GM19099 (cell line): ENCODE results near the gene ITPK1.

Experiments
- POLR2A ChIP-seq: IDR thresholded peaks from 3 replicates; pipeline ENCODE4 v1.6.1; 2011; ENCODE audit warnings: low read depth; ENCODE audit not compliant: insufficient read length; ENCODE audit errors: extremely low read depth

ITPK1 gene

GRCh38 chr14:92968291-92969020 lies 147.3 kb downstream of the ITPK1 start:
- TF ChIP-seq POLR2A: no peak

GRCh38 chr14:92967346-92967926 lies 148.3 kb downstream of the ITPK1 start:
- no peak for TF ChIP-seq POLR2A

- no peak for TF ChIP-seq POLR2A
These were observed 150.4 kb downstream of the ITPK1 start for GRCh38 chr14:92965281-92965680.

- TF ChIP-seq POLR2A: no peak
These were observed 151.3 kb downstream of the ITPK1 start for GRCh38 chr14:92964124-92965109.

- no peak for TF ChIP-seq POLR2A
These were observed 152.2 kb downstream of the ITPK1 start for GRCh38 chr14:92963301-92964123.

GRCh38 chr14:92962831-92963095 lies 153.0 kb downstream of the ITPK1 start:
- TF ChIP-seq POLR2A: no peak

- no peak for TF ChIP-seq POLR2A
These were observed 153.5 kb downstream of the ITPK1 start for GRCh38 chr14:92962031-92962830.

GRCh38 chr14:92961567-92961855 lies 154.2 kb downstream of the ITPK1 start:
- TF ChIP-seq POLR2A: no peak

GRCh38 chr14:92960706-92961566 lies 154.8 kb downstream of the ITPK1 start:
- TF ChIP-seq POLR2A: no peak

GRCh38 chr14:92959761-92960680 lies 155.7 kb downstream of the ITPK1 start:
- no peak for TF ChIP-seq POLR2A

GRCh38 chr14:92959189-92959531 lies 156.6 kb downstream of the ITPK1 start:
- TF ChIP-seq POLR2A: no peak

GRCh38 chr14:92958373-92959188 lies 157.1 kb downstream of the ITPK1 start:
- TF ChIP-seq POLR2A: no peak

GRCh38 chr14:92956961-92957360 lies 158.8 kb downstream of the ITPK1 start:
- TF ChIP-seq POLR2A: no peak
